Keratinocyte (primary cell): ENCODE data around the gene CENATAC. TPM values are rescaled to one million over a fixed set of nuclear protein-coding genes. Genes with fewer than 3 reads are reported as not detected.

ENCODE experiments used
- DNase-seq: peaks from one replicate; pipeline ENCODE4 v3.0.0-alpha.2; 2011; ENCODE audit warnings: low read depth, missing footprints, low spot score
- FAIRE-seq: peaks from 2 replicates; lab custom pipeline; 2011; peaks lifted over from hg19 to GRCh38; lab: Jason Lieb, UNC
- H2AFZ ChIP-seq: 2 replicates; pipeline ENCODE4 v1.6.0; 2012; ENCODE audit warnings: low read length, control low read depth, inconsistent platforms; ENCODE audit not compliant: control insufficient read depth
- H3K27ac ChIP-seq: 2 replicates; pipeline ENCODE4 v1.5.1; 2011; ENCODE audit warnings: low read length; ENCODE audit not compliant: control insufficient read depth, insufficient read depth
- H3K27me3 ChIP-seq: 3 replicates; pipeline ENCODE4 v1.6.0; 2011; ENCODE audit warnings: low read length; ENCODE audit not compliant: control insufficient read depth, insufficient read depth; ENCODE audit errors: extremely low read depth
- H3K36me3 ChIP-seq, 2 experiments: 2 replicates in 1 of 2; 3 replicates in 1 of 2; pipeline ENCODE4 v1.5.1; 2011; ENCODE audit warnings: low read length in 2 of 2, mild to moderate bottlenecking in 1 of 2; ENCODE audit not compliant: control insufficient read depth in 2 of 2, insufficient read depth in 2 of 2; ENCODE audit errors: extremely low read depth in 1 of 2
- H3K4me1 ChIP-seq: 3 replicates; pipeline ENCODE4 v1.5.1; 2011; ENCODE audit warnings: low read length; ENCODE audit not compliant: control insufficient read depth, insufficient read depth; ENCODE audit errors: extremely low read depth
- H3K4me2 ChIP-seq: 3 replicates; pipeline ENCODE4 v1.6.0; 2011; ENCODE audit warnings: low read depth, low read length; ENCODE audit not compliant: control insufficient read depth, insufficient read depth; ENCODE audit errors: extremely low read depth
- H3K4me3 ChIP-seq, 3 experiments: fragments of 200-600 bp in 1 of 3; sonication (generic) in 1 of 3; 2 replicates in 2 of 3; 3 replicates in 1 of 3; pipeline ENCODE4 v1.5.1; 2011 to 2016; ENCODE audit warnings: low read length in 3 of 3, mild to moderate bottlenecking in 3 of 3, control low read depth in 2 of 3, inconsistent platforms in 1 of 3, low read depth in 1 of 3, mixed read lengths in 1 of 3, mixed run types in 1 of 3, moderate library complexity in 1 of 3; ENCODE audit not compliant: control insufficient read depth in 2 of 3, insufficient read depth in 2 of 3; ENCODE audit errors: extremely low read depth in 1 of 3
- H3K79me2 ChIP-seq: 2 replicates; pipeline ENCODE4 v1.6.0; 2012; ENCODE audit warnings: low read length; ENCODE audit not compliant: control insufficient read depth, insufficient read depth
- H3K9ac ChIP-seq: 3 replicates; pipeline ENCODE4 v1.6.0; 2011; ENCODE audit warnings: low read length; ENCODE audit not compliant: control insufficient read depth, insufficient read depth; ENCODE audit errors: extremely low read depth
- H3K9me1 ChIP-seq: 3 replicates; pipeline ENCODE4 v1.6.0; 2011; ENCODE audit warnings: low read length; ENCODE audit not compliant: control insufficient read depth, insufficient read depth; ENCODE audit errors: extremely low read depth
- H3K9me3 ChIP-seq: 2 replicates; pipeline ENCODE4 v1.5.1; 2012; ENCODE audit warnings: low read depth, low read length; ENCODE audit not compliant: control insufficient read depth
- H4K20me1 ChIP-seq: 3 replicates; pipeline ENCODE4 v1.6.0; 2011; ENCODE audit warnings: low read length; ENCODE audit not compliant: control insufficient read depth, insufficient read depth; ENCODE audit errors: extremely low read depth
- EZH2 ChIP-seq: IDR thresholded peaks from one replicate; pipeline ENCODE4 v1.6.1; 2012; ENCODE audit warnings: inconsistent platforms, mild to moderate bottlenecking, low read length, moderate library complexity
- dilution Hi-C: fragments of 300-500 bp; cut with MboI; formaldehyde crosslinking; loops from one replicate; pipeline ENCODE4 v1.7.0; 2020; ENCODE audit warnings: low sequenced_read_pairs; ENCODE audit not compliant: extremely low pct_ligation_motif_present
- polyA plus RNA-seq, 5 experiments: library from polyadenylated mRNA; depleted of rRNA in 3 of 5; stranded (reverse) in 3 of 5; stranded (forward) in 1 of 5; unstranded in 1 of 5; fragments of >200 nt; gene quantifications; 1 replicate in 1 of 5; 2 replicates in 3 of 5; 3 replicates in 1 of 5; pipeline versions ENCODE4 v1.2.1 to v1.2.3, GENCODE V29; 2011 to 2012; ENCODE audit warnings: missing spikeins in 2 of 5, low read depth in 1 of 5, low replicate concordance in 1 of 5
- small RNA-seq, 3 experiments: library from RNA; depleted of rRNA; stranded (forward); fragments of <200 nt; gene quantifications; one replicate each; pipeline ENCODE3, GENCODE V24; 2012; ENCODE audit warnings: low read depth in 3 of 3, low replicate concordance in 1 of 3; ENCODE audit not compliant: insufficient read length in 3 of 3
- TF ChIP-seq, protein P1 (sequence below), 3 experiments: IDR thresholded peaks in 1 of 3; conservative IDR thresholded peaks in 1 of 3; optimal IDR thresholded peaks in 1 of 3; 2 replicates in 2 of 3; 3 replicates in 1 of 3; pipeline versions ENCODE3 to v1.5.1; 2011; ENCODE audit warnings: low read length in 3 of 3, mild to moderate bottlenecking in 3 of 3, moderate library complexity in 2 of 3, control low read depth in 1 of 3, inconsistent platforms in 1 of 3; ENCODE audit not compliant: insufficient read depth in 2 of 3; ENCODE audit errors: extremely low read depth in 1 of 3

The CENATAC gene
- polyA plus RNA-seq, 1 donor (not counting 4 experiments of a cell fraction or from before 2014, with no cell fraction given), result 22.6 TPM

DNA sequence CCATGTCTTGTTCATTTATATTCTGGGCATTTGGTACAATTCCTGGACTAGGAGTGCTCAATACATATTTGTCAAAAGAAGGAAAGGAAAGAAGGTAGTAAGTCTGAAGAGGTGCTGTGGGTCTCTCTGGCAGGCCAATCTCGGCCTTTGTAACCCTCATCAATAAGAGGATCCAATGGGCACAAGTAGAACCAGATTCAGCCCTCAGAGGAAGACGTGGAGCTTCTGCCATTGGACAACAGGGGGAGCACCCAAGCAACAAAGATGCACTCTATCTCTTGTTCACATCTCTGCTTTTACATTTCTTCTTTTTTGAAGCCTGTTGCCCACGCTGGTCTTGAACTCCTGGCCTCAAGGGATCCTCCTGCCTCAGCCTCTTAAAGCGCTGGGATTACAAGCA lies 67.4 kb downstream of the CENATAC start:
- dilution Hi-C loops, result no loop called here
- Histone ChIP-seq H2AFZ (no peak overlapping the region), H3K4me3 (no peak overlapping the region), H3K27me3 (no peaks in the 10 kb centered on the region), H3K36me3 (peaks cover 0 to 2% of the 10 kb centered on the region in 2 experiments), H3K9me3 (no peaks in the 10 kb centered on the region), H3K4me2 (no peak overlapping the region), H3K9ac (no peak overlapping the region), H3K4me1 (peaks cover 5% of the 10 kb centered on the region), H3K9me1 (no peaks in the 10 kb centered on the region), H4K20me1 (no peaks in the 10 kb centered on the region), H3K27ac (no peak overlapping the region), H3K79me2 (peaks cover 17% of the 10 kb centered on the region)
- DNase-seq (no peak), FAIRE-seq (no peak)
- no peak for TF ChIP-seq EZH2
- TF ChIP-seq, protein P1, sequence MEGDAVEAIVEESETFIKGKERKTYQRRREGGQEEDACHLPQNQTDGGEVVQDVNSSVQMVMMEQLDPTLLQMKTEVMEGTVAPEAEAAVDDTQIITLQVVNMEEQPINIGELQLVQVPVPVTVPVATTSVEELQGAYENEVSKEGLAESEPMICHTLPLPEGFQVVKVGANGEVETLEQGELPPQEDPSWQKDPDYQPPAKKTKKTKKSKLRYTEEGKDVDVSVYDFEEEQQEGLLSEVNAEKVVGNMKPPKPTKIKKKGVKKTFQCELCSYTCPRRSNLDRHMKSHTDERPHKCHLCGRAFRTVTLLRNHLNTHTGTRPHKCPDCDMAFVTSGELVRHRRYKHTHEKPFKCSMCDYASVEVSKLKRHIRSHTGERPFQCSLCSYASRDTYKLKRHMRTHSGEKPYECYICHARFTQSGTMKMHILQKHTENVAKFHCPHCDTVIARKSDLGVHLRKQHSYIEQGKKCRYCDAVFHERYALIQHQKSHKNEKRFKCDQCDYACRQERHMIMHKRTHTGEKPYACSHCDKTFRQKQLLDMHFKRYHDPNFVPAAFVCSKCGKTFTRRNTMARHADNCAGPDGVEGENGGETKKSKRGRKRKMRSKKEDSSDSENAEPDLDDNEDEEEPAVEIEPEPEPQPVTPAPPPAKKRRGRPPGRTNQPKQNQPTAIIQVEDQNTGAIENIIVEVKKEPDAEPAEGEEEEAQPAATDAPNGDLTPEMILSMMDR (optimal IDR thresholded peaks at IDR 0.05 in 1 of 3, IDR thresholded peaks at IDR 0.05 in 1 of 3, conservative IDR thresholded peaks at IDR 0.05 in 1 of 3; ENCODE audit: extremely low read depth in 1 of 3, insufficient read depth in 2 of 3, low read length in 3 of 3), result peak; percentile 61 to 67 (median 61)

Small RNAs within 50 kb of the gene (small RNA-seq; reads per million reads assigned to genes)
- gene AP003392.2, result 0 reads per million in 3 experiments
- 0 reads per million in 3 experiments for gene RF00017
- 0 reads per million in 3 experiments for gene RF00019

Other genes with a start within 250 kb of the CENATAC start
- 42.7 to 58.0 TPM (median 51.4 TPM) in 3 replicates for gene DDX6, start 207.0 kb upstream of the CENATAC start, polyA plus RNA-seq
- gene CXCR5, start 114.2 kb upstream of the CENATAC start, polyA plus RNA-seq, result not detected in 3 replicates
- gene BCL9L, start 72.2 kb upstream of the CENATAC start, polyA plus RNA-seq, result 7.7 to 21.3 TPM (median 10.6 TPM) in 3 replicates
- 0.13 to 0.25 TPM (median 0.20 TPM) in 3 replicates for gene UPK2, start 41.8 kb upstream of the CENATAC start, polyA plus RNA-seq
- not detected in 3 replicates for gene FOXR1, start 26.4 kb upstream of the CENATAC start, polyA plus RNA-seq
- 650 to 2,463 TPM (median 978 TPM) in 3 replicates for gene RPS25, start 20.2 kb downstream of the CENATAC start, polyA plus RNA-seq
- 113 to 121 TPM (median 119 TPM) in 3 replicates for gene TRAPPC4, start 20.6 kb downstream of the CENATAC start, polyA plus RNA-seq
- gene SLC37A4, start 32.7 kb downstream of the CENATAC start, polyA plus RNA-seq, result 17.0 to 25.0 TPM (median 20.2 TPM) in 3 replicates
- gene HYOU1, start 59.1 kb downstream of the CENATAC start, polyA plus RNA-seq, result 103 to 170 TPM (median 119 TPM) in 3 replicates
- 9.0 to 18.9 TPM (median 12.1 TPM) in 3 replicates for gene VPS11, start 69.7 kb downstream of the CENATAC start, polyA plus RNA-seq
- 43.5 to 52.0 TPM (median 48.7 TPM) in 3 replicates for gene HMBS, start 86.7 kb downstream of the CENATAC start, polyA plus RNA-seq
- 59.7 to 75.4 TPM (median 60.4 TPM) in 3 replicates for gene DPAGT1, start 103.7 kb downstream of the CENATAC start, polyA plus RNA-seq
- 2.8 to 3.6 TPM (median 2.9 TPM) in 3 replicates for gene C2CD2L, start 109.2 kb downstream of the CENATAC start, polyA plus RNA-seq
- gene HINFP, start 123.4 kb downstream of the CENATAC start, polyA plus RNA-seq, result 15.6 to 21.9 TPM (median 18.5 TPM) in 3 replicates
- 0.14 to 0.27 TPM (median 0.21 TPM) in 3 replicates for gene ABCG4, start 150.9 kb downstream of the CENATAC start, polyA plus RNA-seq
- 8.1 to 11.3 TPM (median 9.0 TPM) in 3 replicates for gene NLRX1, start 170.6 kb downstream of the CENATAC start, polyA plus RNA-seq
- not detected in 3 replicates for gene NHERF4, start 187.3 kb downstream of the CENATAC start, polyA plus RNA-seq
- gene CBL, start 208.2 kb downstream of the CENATAC start, polyA plus RNA-seq, result 7.9 to 15.2 TPM (median 14.1 TPM) in 3 replicates